ENCODE results near the gene FLNB.

FLNB gene

GRCh38 chr3:58148049-58148448 lies 139.8 kb downstream of the FLNB start:
- TF ChIP-seq CTCF (IDR thresholded peaks at IDR 0.05; ENCODE audit: borderline replicate concordance, insufficient read depth, low read depth, low read length): no peak
- no peak overlapping the region for H3K4me3 ChIP-seq (ENCODE audit: low read depth, low read length)

- H3K4me3 ChIP-seq (ENCODE audit: low read depth, low read length): no peak overlapping the region
- TF ChIP-seq CTCF (IDR thresholded peaks at IDR 0.05; ENCODE audit: borderline replicate concordance, insufficient read depth, low read depth, low read length): no peak
Observed at GRCh38 chr3:58150130-58150809, 142.0 kb downstream of the FLNB start.

GRCh38 chr3:58150810-58151199 lies 142.6 kb downstream of the FLNB start:
- H3K4me3 ChIP-seq (ENCODE audit: low read depth, low read length): no peak overlapping the region
- no peak for TF ChIP-seq CTCF (IDR thresholded peaks at IDR 0.05; ENCODE audit: borderline replicate concordance, insufficient read depth, low read depth, low read length)

GRCh38 chr3:58151637-58152036 lies 143.4 kb downstream of the FLNB start:
- TF ChIP-seq CTCF (IDR thresholded peaks at IDR 0.05; ENCODE audit: borderline replicate concordance, insufficient read depth, low read depth, low read length): no peak
- no peak overlapping the region for H3K4me3 ChIP-seq (ENCODE audit: low read depth, low read length)

GRCh38 chr3:58152225-58153015 lies 144.2 kb downstream of the FLNB start:
- H3K4me3 ChIP-seq (ENCODE audit: low read depth, low read length): no peak overlapping the region
- no peak for TF ChIP-seq CTCF (IDR thresholded peaks at IDR 0.05; ENCODE audit: borderline replicate concordance, insufficient read depth, low read depth, low read length)

- no peak overlapping the region for H3K4me3 ChIP-seq (ENCODE audit: low read depth, low read length)
- no peak for TF ChIP-seq CTCF (IDR thresholded peaks at IDR 0.05; ENCODE audit: borderline replicate concordance, insufficient read depth, low read depth, low read length)
Observed at GRCh38 chr3:58153371-58153770, 145.1 kb downstream of the FLNB start.
